Glutamatergic neuron (in vitro differentiated cells): ENCODE measurements around the gene TRIM32. TPM values are rescaled to one million over a fixed set of nuclear protein-coding genes. Genes with fewer than 3 reads are reported as not detected.
A peak's percentile ranks its signal among the peaks of the same experiment; 100 is the strongest.

Source experiments
- DNase-seq: peaks from one replicate; pipeline ENCODE4 v3.0.0; 2022
- H3K27ac Mint-ChIP-seq: one replicate; pipeline ENCODE4 v1.8.0; 2020; ENCODE audit warnings: mild to moderate bottlenecking, mixed read lengths, inconsistent platforms; ENCODE audit not compliant: unreplicated experiment
- H3K27me3 Mint-ChIP-seq: one replicate; pipeline ENCODE4 v1.8.0; 2020; ENCODE audit warnings: mild to moderate bottlenecking, moderate library complexity, mixed read lengths, inconsistent platforms; ENCODE audit not compliant: unreplicated experiment
- H3K36me3 Mint-ChIP-seq: one replicate; pipeline ENCODE4 v1.8.0; 2020; ENCODE audit warnings: mild to moderate bottlenecking, mixed read lengths, inconsistent platforms; ENCODE audit not compliant: unreplicated experiment
- H3K4me1 Mint-ChIP-seq: one replicate; pipeline ENCODE4 v1.8.0; 2020; ENCODE audit warnings: mild to moderate bottlenecking, low read depth, mixed read lengths, inconsistent platforms; ENCODE audit not compliant: unreplicated experiment
- H3K4me3 Mint-ChIP-seq: one replicate; pipeline ENCODE4 v1.8.0; 2020; ENCODE audit warnings: mild to moderate bottlenecking, mixed read lengths, inconsistent platforms; ENCODE audit not compliant: unreplicated experiment
- H3K9me3 Mint-ChIP-seq: one replicate; pipeline ENCODE4 v1.8.0; 2020; ENCODE audit warnings: mild to moderate bottlenecking, moderate library complexity, mixed read lengths, inconsistent platforms; ENCODE audit not compliant: unreplicated experiment
- CTCF ChIP-seq: fragments of 200-600 bp; sonication (generic); IDR thresholded peaks from one replicate; pipeline ENCODE4 v1.5.0; 2021; ENCODE audit not compliant: partially characterized antibody, unreplicated experiment
- total RNA-seq: library from RNA; stranded (reverse); fragmentation: NEBNext Ultra II Directional; extraction: Animal tissue kit (Norgen Biotek cat#: 25700); gene quantifications from one replicate; pipeline ENCODE4 v1.2.1, GENCODE V29; 2021; ENCODE audit not compliant: unreplicated experiment

TRIM32 gene
- total RNA-seq, 1 donor from 2014 or later: 14.3 TPM

GRCh38 chr9:116656501-116656971 lies 30.6 kb upstream of the TRIM32 start:
- Mint-ChIP-seq H3K36me3 (no peaks in the 10 kb centered on the region), H3K4me1 (peaks cover 3% of the 10 kb centered on the region), H3K9me3 (no peaks in the 10 kb centered on the region), H3K4me3 (no peak overlapping the region), H3K27me3 (peaks cover 2% of the 10 kb centered on the region), H3K27ac (no peak overlapping the region)
- TF ChIP-seq CTCF: no peak
- DNase-seq: no peak

- no peak for TF ChIP-seq CTCF
- Mint-ChIP-seq H3K4me3 (no peak overlapping the region), H3K9me3 (no peaks in the 10 kb centered on the region), H3K4me1 (peaks cover 3% of the 10 kb centered on the region), H3K27me3 (peaks cover 2% of the 10 kb centered on the region), H3K36me3 (no peaks in the 10 kb centered on the region), H3K27ac (no peak overlapping the region)
- no peak for DNase-seq
Measured at GRCh38 chr9:116656977-116657376, 30.1 kb upstream of the TRIM32 start.

GRCh38 chr9:116658265-116658664 lies 28.8 kb upstream of the TRIM32 start:
- no peak for TF ChIP-seq CTCF
- H3K4me1 Mint-ChIP-seq: peaks cover 3% of the 10 kb centered on the region
- peaks cover 2% of the 10 kb centered on the region for H3K27me3 Mint-ChIP-seq
- DNase-seq: no peak
- H3K9me3 Mint-ChIP-seq: no peaks in the 10 kb centered on the region
- H3K4me3 Mint-ChIP-seq: no peak overlapping the region
- no peaks in the 10 kb centered on the region for H3K36me3 Mint-ChIP-seq
- no peak overlapping the region for H3K27ac Mint-ChIP-seq

GRCh38 chr9:116661037-116661954 lies 25.8 kb upstream of the TRIM32 start:
- Mint-ChIP-seq H3K4me1 (peaks cover 3% of the 10 kb centered on the region), H3K27ac (no peak overlapping the region), H3K9me3 (peaks cover 2% of the 10 kb centered on the region), H3K36me3 (no peaks in the 10 kb centered on the region), H3K27me3 (peaks cover 2% of the 10 kb centered on the region), H3K4me3 (no peak overlapping the region)
- DNase-seq: no peak
- TF ChIP-seq CTCF: peak; percentile 54
